Measurements from ENCODE around the gene CCT4.

GRCh38 chr2:61924895-61925663 lies 36.6 kb upstream of the CCT4 start:
- no peak for TF ChIP-seq EZH2phosphoT487 (IDR thresholded peaks at IDR 0.05; ENCODE audit: borderline replicate concordance, low read depth, low read length)
- no peak for TF ChIP-seq CTCF (conservative IDR thresholded peaks at IDR 0.05; ENCODE audit: low read length)
